A549 (cell line): Measurements from ENCODE around the gene PRMT9. TPM values are rescaled to one million over a fixed set of nuclear protein-coding genes. Genes with fewer than 3 reads are reported as not detected.

Experiments
- ATAC-seq, 2 experiments: fragments of 200-7000 bp in 1 of 2; fragments of >200 bp in 1 of 2; cut with Nextera tagmentation in 1 of 2; cut with Tn5 transposase in 1 of 2; 3 replicates each; pipeline versions ENCODE4 v1.8.0 to v1.9.1; 2018 to 2020; ENCODE audit warnings: mild to moderate bottlenecking in 1 of 2, moderate library complexity in 1 of 2
- CTCF ChIA-PET: fragments of 300-600 bp; sonication (Branson Sonifier 250); formaldehyde crosslinking; extraction: SDS; loops from one replicate; lab custom pipeline; 2021; ENCODE audit warnings: antibody characterized with exemption, inconsistent platforms; lab: Yijun Ruan, JAX
- POLR2A ChIA-PET: fragments of 350-600 bp; formaldehyde crosslinking; extraction: SDS; loops from one replicate; lab custom pipeline; 2021; ENCODE audit warnings: antibody characterized with exemption, inconsistent platforms; lab: Yijun Ruan, JAX
- DNase-seq, 2 experiments: peaks; one replicate each; pipeline versions ENCODE4 v3.0.0 to v3.0.0-alpha.2; 2011 to 2016; ENCODE audit warnings: low read depth in 1 of 2, low spot score in 1 of 2
- FAIRE-seq: peaks from 2 replicates; lab custom pipeline; 2011; peaks lifted over from hg19 to GRCh38; lab: Jason Lieb, UNC
- H3K27ac ChIP-seq, 2 experiments: fragments of >200 bp; sonication (Bioruptor Twin); formaldehyde crosslinking; 3 replicates each; pipeline ENCODE4 v1.5.1; 2016 to 2017
- H3K4me1 ChIP-seq: fragments of >200 bp; sonication (Bioruptor Twin); formaldehyde crosslinking; 3 replicates; pipeline ENCODE4 v1.6.1; 2016
- H3K4me2 ChIP-seq: fragments of >200 bp; sonication (Bioruptor Twin); formaldehyde crosslinking; 3 replicates; pipeline ENCODE4 v1.6.1; 2016
- H3K4me3 ChIP-seq: fragments of >200 bp; sonication (Bioruptor Twin); formaldehyde crosslinking; 3 replicates; pipeline ENCODE4 v1.5.1; 2016
- H3K9me3 ChIP-seq: fragments of >200 bp; sonication (Bioruptor Twin); formaldehyde crosslinking; 3 replicates; pipeline ENCODE4 v1.6.1; 2016
- BHLHE40 ChIP-seq: IDR thresholded peaks from 2 replicates; pipeline ENCODE4 v1.6.1; 2012; ENCODE audit warnings: low read depth, low read length, inconsistent platforms
- CBX8 ChIP-seq: fragments of 200-600 bp; sonication (generic); IDR thresholded peaks from 2 replicates; pipeline ENCODE4 v1.6.1; 2016
- CEBPB ChIP-seq, 2 experiments: fragments of >200 bp in 1 of 2; sonication (Bioruptor Twin) in 1 of 2; formaldehyde crosslinking in 1 of 2; IDR thresholded peaks; 2 replicates each; pipeline ENCODE4 v1.6.1; 2012 to 2016
- CHD2 ChIP-seq: fragments of 150-350 bp; IDR thresholded peaks from 2 replicates; pipeline ENCODE4 v1.6.1; 2014; ENCODE audit warnings: low read length; ENCODE audit not compliant: partially characterized antibody
- GATA3 ChIP-seq: IDR thresholded peaks from 2 replicates; pipeline ENCODE4 v1.6.1; 2012; ENCODE audit warnings: borderline replicate concordance
- NPAS2 ChIP-seq: fragments of 250-450 bp; sonication (Bioruptor Pico); IDR thresholded peaks from 2 replicates; pipeline ENCODE4 v1.8.0; 2022; ENCODE audit warnings: mild to moderate bottlenecking, moderate library complexity, borderline replicate concordance
- RAD21 ChIP-seq, 2 experiments: fragments of >200 bp in 1 of 2; sonication (Bioruptor Twin) in 1 of 2; formaldehyde crosslinking in 1 of 2; IDR thresholded peaks in 1 of 2; conservative IDR thresholded peaks in 1 of 2; 2 replicates in 1 of 2; 3 replicates in 1 of 2; pipeline ENCODE4 v1.6.1; 2012 to 2018; ENCODE audit warnings: inconsistent platforms in 1 of 2
- RARB ChIP-seq: fragments of 250-450 bp; sonication (Bioruptor Pico); IDR thresholded peaks from 2 replicates; pipeline ENCODE4 v1.8.0; 2021; ENCODE audit warnings: mild to moderate bottlenecking, moderate library complexity
- RNF2 ChIP-seq: fragments of 200-600 bp; sonication (generic); IDR thresholded peaks from 2 replicates; pipeline ENCODE4 v1.6.1; 2016; ENCODE audit warnings: low read depth, mild to moderate bottlenecking, antibody characterized with exemption, moderate library complexity, borderline replicate concordance
- TFCP2L1 ChIP-seq: fragments of 250-450 bp; sonication (Bioruptor Pico); IDR thresholded peaks from 2 replicates; pipeline ENCODE4 v1.5.0; 2021; ENCODE audit warnings: mild to moderate bottlenecking
- ZFP36 ChIP-seq: fragments of 450-650 bp; IDR thresholded peaks from 2 replicates; pipeline ENCODE4 v1.6.1; 2014; ENCODE audit warnings: borderline replicate concordance; ENCODE audit not compliant: partially characterized antibody
- WGBS: methylation state at CpG from one replicate; pipeline ENCODE4 v1.1.6; 2017; ENCODE audit errors: missing lambda C conversion rate; 5-methylcytosine and 5-hydroxymethylcytosine counted together
- polyA plus RNA-seq, 4 experiments: library from polyadenylated mRNA; depleted of rRNA in 3 of 4; stranded (reverse); fragments of >200 nt; fragmentation: RNase III in 1 of 4; extraction: RNeasy Plus Mini Kit Qiagen cat#74134 plus additional on column Dnase treatment in 1 of 4; gene quantifications; 2 replicates in 3 of 4; 3 replicates in 1 of 4; pipeline ENCODE4 v1.2.3, GENCODE V29; 2011 to 2017
- TF ChIP-seq, protein P1 (sequence below): fragments of >200 bp; sonication (Bioruptor Twin); formaldehyde crosslinking; IDR thresholded peaks from 3 replicates; pipeline ENCODE4 v1.6.1; 2016
- TF ChIP-seq, protein P2 (sequence below): IDR thresholded peaks from 2 replicates; pipeline ENCODE4 v1.6.1; 2012
- TF ChIP-seq, protein P3 (sequence below): IDR thresholded peaks from 2 replicates; pipeline ENCODE4 v1.6.1; 2012; ENCODE audit warnings: low read depth, borderline replicate concordance
- TF ChIP-seq, protein P4 (sequence below): fragments of 250-450 bp; sonication (Bioruptor Pico); IDR thresholded peaks from 2 replicates; pipeline ENCODE4 v1.5.0; 2021; ENCODE audit warnings: mild to moderate bottlenecking, moderate library complexity, borderline replicate concordance
- TF ChIP-seq, protein P5 (sequence below): fragments of 150-350 bp; IDR thresholded peaks from 2 replicates; pipeline ENCODE4 v1.6.1; 2014; ENCODE audit warnings: low read depth, mild to moderate bottlenecking, low read length
- TF ChIP-seq, protein P6 (sequence below): fragments of 450-650 bp; IDR thresholded peaks from 2 replicates; pipeline ENCODE4 v1.6.1; 2014; ENCODE audit warnings: antibody characterized with exemption

PRMT9 gene
- polyA plus RNA-seq, 2 of the 4 experiments (the other 2 are of a cell fraction) = 2.8 to 6.3 TPM

DNA sequence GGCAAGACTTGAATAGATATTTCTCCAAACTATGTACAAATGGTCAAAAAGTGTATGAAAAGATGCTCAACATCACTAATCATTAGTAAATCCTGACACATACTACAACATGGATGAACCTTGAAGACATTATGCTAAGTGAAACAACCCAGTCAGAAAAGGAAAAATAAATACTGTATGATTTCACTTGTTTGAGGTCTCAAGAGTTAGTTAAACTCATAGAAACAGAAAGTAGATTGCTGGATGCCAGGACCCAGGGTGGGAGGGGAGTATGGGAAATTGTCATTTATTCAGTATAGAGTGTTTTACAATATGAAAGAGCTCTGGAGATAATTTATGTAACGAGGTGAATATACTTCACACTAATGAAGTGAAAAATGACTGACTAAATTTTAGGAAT, 32.4 kb downstream of the PRMT9 start:
- ChIA-PET CTCF (interaction anchor here (0.7 kb wide), 1 partner anchor 408 kb away, joined by 4 read pairs; no protein-coding TSS in a partner anchor), POLR2A (no interaction called here)
- 97% methylated on average over 1 of the region's 1 CpG for WGBS
- TF ChIP-seq RARB (CRISPR knock-in tag) = no peak
- no peak for TF ChIP-seq NPAS2 (CRISPR knock-in tag)
- TF ChIP-seq GATA3 = no peak
- TF ChIP-seq, protein P1, sequence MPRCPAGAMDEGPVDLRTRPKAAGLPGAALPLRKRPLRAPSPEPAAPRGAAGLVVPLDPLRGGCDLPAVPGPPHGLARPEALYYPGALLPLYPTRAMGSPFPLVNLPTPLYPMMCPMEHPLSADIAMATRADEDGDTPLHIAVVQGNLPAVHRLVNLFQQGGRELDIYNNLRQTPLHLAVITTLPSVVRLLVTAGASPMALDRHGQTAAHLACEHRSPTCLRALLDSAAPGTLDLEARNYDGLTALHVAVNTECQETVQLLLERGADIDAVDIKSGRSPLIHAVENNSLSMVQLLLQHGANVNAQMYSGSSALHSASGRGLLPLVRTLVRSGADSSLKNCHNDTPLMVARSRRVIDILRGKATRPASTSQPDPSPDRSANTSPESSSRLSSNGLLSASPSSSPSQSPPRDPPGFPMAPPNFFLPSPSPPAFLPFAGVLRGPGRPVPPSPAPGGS = no peak
- TF ChIP-seq, protein P2, sequence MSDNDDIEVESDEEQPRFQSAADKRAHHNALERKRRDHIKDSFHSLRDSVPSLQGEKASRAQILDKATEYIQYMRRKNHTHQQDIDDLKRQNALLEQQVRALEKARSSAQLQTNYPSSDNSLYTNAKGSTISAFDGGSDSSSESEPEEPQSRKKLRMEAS = no peak
- no peak for TF ChIP-seq BHLHE40
- no peak for TF ChIP-seq RAD21 (conservative IDR thresholded peaks at IDR 0.05 in 1 of 2, IDR thresholded peaks at IDR 0.05 in 1 of 2)
- DNase-seq (no peak), FAIRE-seq (no peak), ATAC-seq (no peak)
- no peak overlapping the region for H3K4me3 ChIP-seq
- no peaks in the 10 kb centered on the region for H3K4me1 ChIP-seq
- no peak overlapping the region for H3K27ac ChIP-seq
- no peak overlapping the region for H3K4me2 ChIP-seq
- no peaks in the 10 kb centered on the region for H3K9me3 ChIP-seq

DNA sequence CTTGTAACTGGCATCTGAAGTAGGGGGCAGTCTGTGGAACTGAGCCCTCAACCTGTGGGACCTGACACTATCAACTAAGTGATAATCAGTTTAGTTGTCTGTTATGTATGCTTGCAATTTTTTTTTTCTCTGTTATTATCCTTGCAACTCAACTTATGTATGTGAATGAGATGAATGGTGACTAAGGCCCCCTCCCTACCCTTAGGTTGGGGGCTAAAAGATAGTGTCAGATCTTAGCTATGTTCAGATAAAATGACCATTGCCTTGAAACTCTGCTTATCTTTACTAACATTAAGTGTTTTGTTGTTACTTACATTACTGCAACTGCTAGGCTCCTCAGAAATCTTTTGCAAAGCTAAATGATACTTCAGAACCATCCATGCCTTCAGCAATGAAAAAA, 35.3 kb downstream of the PRMT9 start:
- ATAC-seq = no peak
- Histone ChIP-seq H3K27ac (no peak overlapping the region), H3K9me3 (no peaks in the 10 kb centered on the region), H3K4me1 (no peaks in the 10 kb centered on the region), H3K4me3 (no peak overlapping the region), H3K4me2 (no peak overlapping the region)
- no peak for TF ChIP-seq CBX8
- no peak for TF ChIP-seq CHD2
- TF ChIP-seq ZFP36 = no peak
- TF ChIP-seq, protein P3, sequence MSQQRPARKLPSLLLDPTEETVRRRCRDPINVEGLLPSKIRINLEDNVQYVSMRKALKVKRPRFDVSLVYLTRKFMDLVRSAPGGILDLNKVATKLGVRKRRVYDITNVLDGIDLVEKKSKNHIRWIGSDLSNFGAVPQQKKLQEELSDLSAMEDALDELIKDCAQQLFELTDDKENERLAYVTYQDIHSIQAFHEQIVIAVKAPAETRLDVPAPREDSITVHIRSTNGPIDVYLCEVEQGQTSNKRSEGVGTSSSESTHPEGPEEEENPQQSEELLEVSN = no peak
- DNase-seq = no peak
- ChIA-PET POLR2A (no interaction called here), CTCF (no interaction called here)
- FAIRE-seq = no peak

DNA sequence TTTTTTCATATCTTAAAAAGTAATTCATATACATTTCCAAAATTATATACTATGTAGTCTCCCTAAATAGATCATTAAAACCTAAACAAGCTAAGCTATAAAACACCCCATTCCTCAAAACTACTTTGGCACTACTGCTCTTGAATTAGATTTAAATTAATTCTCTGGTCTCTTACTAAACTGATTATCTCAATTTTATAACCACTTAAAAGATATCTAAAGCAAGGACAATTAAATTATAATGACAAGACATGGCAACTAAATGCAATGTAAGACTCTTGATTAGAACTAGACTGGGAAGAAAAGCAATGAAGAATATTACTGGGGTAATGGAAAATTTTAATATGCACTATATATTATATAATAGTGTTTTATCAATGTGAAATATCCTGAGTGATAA, 38.9 kb downstream of the PRMT9 start:
- Histone ChIP-seq H3K9me3 (no peaks in the 10 kb centered on the region), H3K27ac (no peak overlapping the region), H3K4me2 (no peak overlapping the region), H3K4me3 (no peak overlapping the region), H3K4me1 (no peaks in the 10 kb centered on the region)
- TF ChIP-seq TFCP2L1 (no peak), CEBPB (IDR thresholded peaks at IDR 0.05) (no peak), RNF2 (no peak)
- TF ChIP-seq, protein P4, sequence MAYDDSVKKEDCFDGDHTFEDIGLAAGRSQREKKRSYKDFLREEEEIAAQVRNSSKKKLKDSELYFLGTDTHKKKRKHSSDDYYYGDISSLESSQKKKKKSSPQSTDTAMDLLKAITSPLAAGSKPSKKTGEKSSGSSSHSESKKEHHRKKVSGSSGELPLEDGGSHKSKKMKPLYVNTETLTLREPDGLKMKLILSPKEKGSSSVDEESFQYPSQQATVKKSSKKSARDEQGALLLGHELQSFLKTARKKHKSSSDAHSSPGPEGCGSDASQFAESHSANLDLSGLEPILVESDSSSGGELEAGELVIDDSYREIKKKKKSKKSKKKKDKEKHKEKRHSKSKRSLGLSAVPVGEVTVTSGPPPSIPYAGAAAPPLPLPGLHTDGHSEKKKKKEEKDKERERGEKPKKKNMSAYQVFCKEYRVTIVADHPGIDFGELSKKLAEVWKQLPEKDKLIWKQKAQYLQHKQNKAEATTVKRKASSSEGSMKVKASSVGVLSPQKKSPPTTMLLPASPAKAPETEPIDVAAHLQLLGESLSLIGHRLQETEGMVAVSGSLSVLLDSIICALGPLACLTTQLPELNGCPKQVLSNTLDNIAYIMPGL (CRISPR knock-in tag) = no peak
- TF ChIP-seq, protein P5, sequence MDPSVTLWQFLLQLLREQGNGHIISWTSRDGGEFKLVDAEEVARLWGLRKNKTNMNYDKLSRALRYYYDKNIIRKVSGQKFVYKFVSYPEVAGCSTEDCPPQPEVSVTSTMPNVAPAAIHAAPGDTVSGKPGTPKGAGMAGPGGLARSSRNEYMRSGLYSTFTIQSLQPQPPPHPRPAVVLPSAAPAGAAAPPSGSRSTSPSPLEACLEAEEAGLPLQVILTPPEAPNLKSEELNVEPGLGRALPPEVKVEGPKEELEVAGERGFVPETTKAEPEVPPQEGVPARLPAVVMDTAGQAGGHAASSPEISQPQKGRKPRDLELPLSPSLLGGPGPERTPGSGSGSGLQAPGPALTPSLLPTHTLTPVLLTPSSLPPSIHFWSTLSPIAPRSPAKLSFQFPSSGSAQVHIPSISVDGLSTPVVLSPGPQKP = no peak
- TF ChIP-seq, protein P6, sequence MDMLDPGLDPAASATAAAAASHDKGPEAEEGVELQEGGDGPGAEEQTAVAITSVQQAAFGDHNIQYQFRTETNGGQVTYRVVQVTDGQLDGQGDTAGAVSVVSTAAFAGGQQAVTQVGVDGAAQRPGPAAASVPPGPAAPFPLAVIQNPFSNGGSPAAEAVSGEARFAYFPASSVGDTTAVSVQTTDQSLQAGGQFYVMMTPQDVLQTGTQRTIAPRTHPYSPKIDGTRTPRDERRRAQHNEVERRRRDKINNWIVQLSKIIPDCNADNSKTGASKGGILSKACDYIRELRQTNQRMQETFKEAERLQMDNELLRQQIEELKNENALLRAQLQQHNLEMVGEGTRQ = no peak
- ATAC-seq = no peak
- no peak for FAIRE-seq
- ChIA-PET CTCF (interaction anchor here (1.9 kb wide), 1 partner anchor 222 kb away, joined by 4 read pairs; no protein-coding TSS in a partner anchor), POLR2A (no interaction called here)
- no peak for DNase-seq
